DOHH2 (cell line): Measurements from ENCODE around the gene CTPS1.

Source experiments
- CTCF ChIP-seq: fragments of 200-600 bp; sonication (generic); IDR thresholded peaks from one replicate; pipeline ENCODE4 v1.5.1; 2014; ENCODE audit warnings: antibody characterized with exemption, mild to moderate bottlenecking, low read depth, low read length; ENCODE audit not compliant: poor library complexity, severe bottlenecking
- EZH2phosphoT487 ChIP-seq: fragments of 200-600 bp; sonication (generic); IDR thresholded peaks from 2 replicates; pipeline ENCODE4 v1.6.1; 2017; ENCODE audit warnings: borderline replicate concordance, mild to moderate bottlenecking, antibody characterized with exemption, low read length, moderate library complexity, mixed read lengths

GRCh38 chr1:41006942-41007865 is 27.7 kb downstream of the CTPS1 start:
- TF ChIP-seq CTCF (no peak), EZH2phosphoT487 (no peak)
